Measurements from ENCODE around the gene IER5L.
A peak's percentile ranks its signal among the peaks of the same experiment; 100 is the strongest.

IER5L gene

GRCh38 chr9:129162497-129163197 lies 15.4 kb downstream of the IER5L start:
- DNase-seq (ENCODE audit: low read depth, low spot score) = no peak

- no peak for DNase-seq (ENCODE audit: low read depth, low spot score)
These were observed 16.6 kb downstream of the IER5L start for GRCh38 chr9:129161534-129161837.

GRCh38 chr9:129160712-129161533 lies 17.1 kb downstream of the IER5L start:
- peak; percentile 52 for DNase-seq (ENCODE audit: low read depth, low spot score)

GRCh38 chr9:129156163-129156562 lies 21.9 kb downstream of the IER5L start:
- no peak for DNase-seq (ENCODE audit: low read depth, low spot score)

GRCh38 chr9:129154866-129155477 lies 23.1 kb downstream of the IER5L start:
- DNase-seq (ENCODE audit: low read depth, low spot score) = no peak

- no peak for DNase-seq (ENCODE audit: low read depth, low spot score)
These were observed 26.6 kb downstream of the IER5L start for GRCh38 chr9:129151469-129151868.

- no peak for DNase-seq (ENCODE audit: low read depth, low spot score)
These were observed 27.3 kb downstream of the IER5L start for GRCh38 chr9:129150672-129151211.

GRCh38 chr9:129150122-129150521 lies 27.9 kb downstream of the IER5L start:
- no peak for DNase-seq (ENCODE audit: low read depth, low spot score)

GRCh38 chr9:129149442-129149841 lies 28.6 kb downstream of the IER5L start:
- no peak for DNase-seq (ENCODE audit: low read depth, low spot score)

GRCh38 chr9:129148463-129149204 lies 29.4 kb downstream of the IER5L start:
- DNase-seq (ENCODE audit: low read depth, low spot score) = no peak

GRCh38 chr9:129146441-129146941 lies 31.6 kb downstream of the IER5L start:
- peak; percentile 84 for DNase-seq (ENCODE audit: low read depth, low spot score)

GRCh38 chr9:129145841-129146292 lies 32.2 kb downstream of the IER5L start:
- DNase-seq (ENCODE audit: low read depth, low spot score) = peak; percentile 97

- no peak for DNase-seq (ENCODE audit: low read depth, low spot score)
These were observed 32.7 kb downstream of the IER5L start for GRCh38 chr9:129145316-129145715.

GRCh38 chr9:129143031-129143927 lies 34.8 kb downstream of the IER5L start:
- peak; percentile 95 for DNase-seq (ENCODE audit: low read depth, low spot score)

- no peak for DNase-seq (ENCODE audit: low read depth, low spot score)
These were observed 35.7 kb downstream of the IER5L start for GRCh38 chr9:129142138-129142935.

- peak; percentile 96 for DNase-seq (ENCODE audit: low read depth, low spot score)
These were observed 36.7 kb downstream of the IER5L start for GRCh38 chr9:129141066-129142041.

GRCh38 chr9:129140397-129141065 lies 37.5 kb downstream of the IER5L start:
- DNase-seq (ENCODE audit: low read depth, low spot score) = peak; percentile 69

GRCh38 chr9:129139993-129140396 lies 38.1 kb downstream of the IER5L start:
- peak; percentile 99 for DNase-seq (ENCODE audit: low read depth, low spot score)

Measured in astrocyte of the hippocampus (primary cell).